Stimulated activated CD4-positive, alpha-beta T cell treated with anti-CD3 and anti-CD28 coated beads, TNF-alpha, amount 100 ng/mL, for 4 hours (primary cell): ENCODE measurements around the gene CA7.
"Not testable (repeated sequence)": the region's sequence is repeated elsewhere in the genome, so short reads cannot be mapped to it uniquely, and the experiment has no call there.

Experiments used
- DNase-seq, 3 experiments: peaks; one replicate each; pipeline ENCODE4 v3.0.0-alpha.2; 2020; ENCODE audit warnings: low read depth in 3 of 3

The CA7 gene

DNA sequence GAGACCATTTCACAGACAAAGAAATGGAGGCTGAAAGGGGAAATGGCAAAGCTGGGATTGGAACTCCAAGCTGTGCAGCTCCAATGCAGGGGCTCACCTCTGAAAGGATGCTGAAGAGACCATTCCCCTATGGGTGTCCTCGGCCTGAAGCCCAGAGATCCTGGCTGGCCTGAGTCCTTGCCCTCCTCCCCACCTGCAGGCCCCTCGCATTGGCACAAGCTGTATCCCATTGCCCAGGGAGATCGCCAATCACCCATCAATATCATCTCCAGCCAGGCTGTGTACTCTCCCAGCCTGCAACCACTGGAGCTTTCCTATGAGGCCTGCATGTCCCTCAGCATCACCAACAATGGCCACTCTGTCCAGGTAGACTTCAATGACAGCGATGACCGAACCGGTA is 2.6 kb downstream of the CA7 start:
- DNase-seq, result no peak

DNA sequence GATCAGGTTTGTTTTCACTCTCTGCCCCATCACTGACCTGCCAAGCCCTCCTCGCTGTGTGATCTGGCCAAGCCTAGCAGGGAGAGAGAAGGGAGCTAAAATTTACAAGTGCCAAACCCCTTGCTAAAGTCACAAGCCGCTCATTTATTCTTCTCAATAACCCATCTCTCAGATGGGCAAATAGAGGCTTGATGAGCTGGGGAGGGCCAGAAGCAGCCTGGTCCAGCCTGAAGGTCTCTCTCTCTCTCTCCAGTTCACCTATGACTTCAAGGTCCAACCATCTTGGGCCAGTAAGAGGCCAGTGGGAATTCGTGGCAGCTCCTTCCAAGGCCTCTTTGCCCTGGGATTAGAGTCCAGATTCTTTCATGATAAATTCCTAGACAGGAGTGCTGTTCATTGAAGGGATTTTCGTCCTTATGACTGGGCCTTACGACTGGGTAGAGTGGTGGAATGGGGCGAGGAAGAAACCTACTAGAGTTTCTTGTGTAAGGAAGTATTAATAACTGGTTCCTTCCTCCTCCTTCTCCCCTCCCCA is 3.4 kb downstream of the CA7 start:
- no peak for DNase-seq

DNA sequence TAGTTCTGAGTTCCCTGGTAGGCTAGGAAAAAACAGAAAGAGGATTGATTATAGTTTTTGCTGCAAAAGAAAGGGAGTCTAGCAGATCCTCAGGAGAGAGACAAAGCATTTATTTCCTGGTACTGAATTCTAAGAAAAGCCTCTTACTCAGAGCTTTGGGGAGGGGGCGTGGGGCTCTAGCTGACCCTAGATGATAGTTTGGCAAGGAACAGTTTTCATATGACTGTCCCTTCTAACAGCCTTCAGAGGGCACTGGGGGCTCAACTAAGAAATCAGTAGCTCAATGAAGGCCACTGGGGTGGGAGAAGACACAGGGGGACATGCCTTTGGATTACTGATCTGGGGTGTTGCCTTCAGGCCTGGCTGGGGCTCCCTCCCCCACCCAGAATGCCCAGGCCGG is 4.0 kb downstream of the CA7 start:
- DNase-seq, result no peak

DNA sequence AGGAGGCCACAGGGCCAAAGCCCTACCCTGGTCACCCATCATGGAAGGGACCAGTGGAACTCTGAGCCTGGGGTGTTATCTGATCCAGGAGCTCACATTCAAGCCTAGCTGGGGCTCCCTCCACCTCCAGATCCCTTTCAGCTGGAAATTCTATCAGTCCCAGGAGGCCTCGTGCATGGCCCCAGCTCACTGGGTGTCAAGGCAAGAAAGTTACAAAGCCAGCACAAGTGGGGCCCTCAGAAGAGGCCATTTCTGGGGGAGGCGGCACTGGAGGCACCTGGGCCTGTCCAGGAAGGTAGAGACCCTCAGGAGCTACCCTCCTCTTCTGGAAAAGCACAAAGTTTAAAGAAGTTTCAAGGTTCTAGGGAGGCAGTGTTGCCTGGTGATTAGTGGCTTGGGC is 4.8 kb downstream of the CA7 start:
- no peak for DNase-seq

DNA sequence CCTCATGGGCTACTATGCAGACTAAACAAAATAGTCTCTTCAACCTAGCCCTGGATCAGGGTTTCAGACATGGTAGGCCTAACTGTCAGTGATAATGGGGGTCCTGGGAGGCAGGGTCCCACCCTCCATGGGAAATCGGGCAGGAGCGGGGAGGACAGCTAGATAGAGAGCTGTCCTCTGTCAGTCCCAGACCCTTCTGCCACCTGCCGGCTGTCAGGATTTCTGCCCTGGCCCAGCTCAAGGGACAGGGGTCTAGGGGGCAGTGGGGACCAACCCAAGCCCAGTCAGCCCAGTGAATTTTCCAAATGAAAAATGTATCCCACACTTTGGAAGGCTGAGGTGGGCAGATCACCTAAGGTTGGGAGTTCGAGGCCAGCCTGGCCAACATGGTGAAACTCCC is 5.3 kb downstream of the CA7 start:
- DNase-seq, result no peak

DNA sequence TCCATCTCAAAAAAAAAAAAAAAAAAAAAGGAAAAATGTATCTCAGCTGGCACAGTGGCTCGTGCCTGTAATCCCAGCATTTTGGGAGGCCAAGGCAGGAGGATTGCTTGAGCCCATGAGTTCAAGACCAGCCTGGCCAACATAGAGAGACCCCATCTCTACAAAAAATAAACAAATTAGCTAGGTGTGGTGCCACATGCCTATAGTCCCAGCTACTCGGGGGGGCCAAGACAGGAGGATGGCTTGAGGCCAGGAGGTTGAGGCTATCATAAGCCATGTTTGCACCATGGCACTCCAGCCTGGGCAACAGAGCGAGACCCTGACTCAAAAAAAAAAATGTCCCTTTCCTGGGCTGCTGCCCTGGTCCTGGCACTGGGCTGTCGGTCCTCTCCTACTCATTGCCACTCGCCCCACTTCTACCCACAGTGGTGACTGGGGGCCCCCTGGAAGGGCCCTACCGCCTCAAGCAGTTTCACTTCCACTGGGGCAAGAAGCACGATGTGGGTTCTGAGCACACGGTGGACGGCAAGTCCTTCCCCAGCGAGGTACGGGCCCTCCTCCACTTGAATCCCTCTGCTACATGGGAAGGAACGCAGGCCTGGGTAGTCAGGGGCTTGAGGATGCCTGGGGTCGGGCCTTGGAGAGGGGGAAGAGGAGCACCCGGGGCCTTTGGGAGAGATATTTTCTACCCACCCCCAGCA is 6.1 kb downstream of the CA7 start:
- DNase-seq, result no peak

DNA sequence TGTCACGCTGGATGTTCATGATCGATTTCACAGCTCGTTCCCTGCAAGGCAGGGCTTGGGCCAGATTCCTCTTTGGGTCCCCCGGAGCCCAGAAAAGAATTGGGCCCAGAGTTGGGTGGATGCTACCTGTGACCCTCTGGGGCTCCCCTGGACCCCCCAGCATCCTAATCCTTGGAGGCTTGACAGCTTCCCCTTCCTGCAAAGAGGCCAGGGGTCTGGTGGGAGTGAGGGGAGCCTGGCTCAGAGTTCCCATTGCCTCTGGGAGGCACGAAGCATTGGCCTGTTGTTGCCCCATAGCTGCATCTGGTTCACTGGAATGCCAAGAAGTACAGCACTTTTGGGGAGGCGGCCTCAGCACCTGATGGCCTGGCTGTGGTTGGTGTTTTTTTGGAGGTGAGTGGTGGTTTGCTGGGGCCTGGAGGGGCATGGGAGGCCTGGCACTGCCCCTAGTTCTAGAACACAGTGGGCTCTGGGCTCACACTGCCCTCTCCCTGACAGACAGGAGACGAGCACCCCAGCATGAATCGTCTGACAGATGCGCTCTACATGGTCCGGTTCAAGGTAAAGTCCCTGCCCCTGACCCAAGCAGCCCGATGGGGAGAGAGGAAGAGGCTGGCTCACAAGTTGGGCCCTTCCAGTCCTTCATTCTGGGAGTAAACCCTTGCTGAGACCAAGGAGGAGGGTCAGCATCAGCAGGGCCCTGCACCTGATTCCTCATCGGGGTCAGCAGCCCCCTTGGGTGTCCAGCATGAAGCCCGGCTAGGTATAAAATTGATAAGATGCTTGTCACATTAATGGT is 7.2 kb downstream of the CA7 start:
- DNase-seq, result no peak

DNA sequence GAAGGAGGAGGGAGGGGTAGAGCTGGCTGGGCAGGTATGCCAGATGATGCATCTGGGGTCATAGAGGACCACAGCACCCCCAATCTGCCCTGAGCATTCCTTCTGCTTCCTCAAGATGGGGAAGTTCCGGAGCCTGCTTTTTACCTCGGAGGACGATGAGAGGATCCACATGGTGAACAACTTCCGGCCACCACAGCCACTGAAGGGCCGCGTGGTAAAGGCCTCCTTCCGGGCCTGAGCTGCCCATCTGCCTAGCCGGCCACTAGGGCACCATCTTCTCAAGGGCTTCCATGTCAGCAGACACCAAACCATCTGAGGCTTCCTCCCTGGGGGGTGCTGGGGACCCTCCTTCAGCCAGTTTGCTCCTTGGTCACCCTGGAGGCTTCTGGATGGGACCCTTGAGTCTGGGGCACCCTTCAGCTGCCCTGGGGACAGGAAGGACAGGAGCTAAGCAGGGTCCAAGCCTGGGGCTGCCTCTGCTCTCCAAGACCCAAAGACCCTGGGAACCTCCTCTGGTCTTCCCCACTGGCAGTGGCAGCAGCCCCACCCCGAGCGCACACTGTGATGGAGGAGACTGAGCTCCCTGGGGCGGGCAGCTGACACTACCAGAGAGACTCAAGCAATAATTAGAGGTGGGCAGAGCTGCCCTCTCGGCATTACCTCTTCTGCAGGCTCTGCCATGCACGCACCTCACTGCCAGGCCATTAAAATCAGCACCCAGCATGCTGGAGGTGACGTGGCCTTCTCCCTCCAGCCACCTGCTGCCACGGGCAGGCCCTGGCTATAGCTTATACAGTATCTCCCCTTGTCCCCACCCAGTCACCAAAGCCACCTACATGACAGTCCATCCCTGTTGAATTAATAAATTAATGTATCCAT is 9.3 kb downstream of the CA7 start:
- no peak for DNase-seq

DNA sequence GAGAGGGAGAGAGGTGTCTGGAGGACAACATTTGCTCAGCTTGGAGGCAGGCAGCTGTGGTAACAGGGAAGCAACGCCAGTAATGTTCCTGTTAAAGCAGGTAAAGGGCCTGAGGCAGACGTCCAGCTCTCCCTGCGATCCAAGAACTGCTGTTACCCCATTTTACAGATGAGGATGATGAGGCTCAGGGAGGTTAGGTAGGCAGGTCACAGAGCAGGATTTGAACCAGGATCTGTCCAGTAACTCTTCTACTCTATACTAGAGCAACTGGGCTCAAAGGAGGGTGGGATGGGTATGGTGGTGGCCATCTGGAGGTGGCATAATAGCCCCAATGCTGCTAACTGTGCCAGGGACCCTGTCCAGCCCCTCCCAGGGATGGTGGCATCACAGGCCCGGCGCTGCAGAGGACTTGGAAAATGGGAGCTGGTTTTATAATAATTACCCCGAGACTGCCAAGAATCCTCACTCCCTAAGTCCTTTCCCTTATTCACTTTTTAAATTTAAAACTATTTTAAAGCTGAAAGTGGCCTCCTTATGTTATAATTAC is 12.0 kb downstream of the CA7 start:
- DNase-seq, result no peak

DNA sequence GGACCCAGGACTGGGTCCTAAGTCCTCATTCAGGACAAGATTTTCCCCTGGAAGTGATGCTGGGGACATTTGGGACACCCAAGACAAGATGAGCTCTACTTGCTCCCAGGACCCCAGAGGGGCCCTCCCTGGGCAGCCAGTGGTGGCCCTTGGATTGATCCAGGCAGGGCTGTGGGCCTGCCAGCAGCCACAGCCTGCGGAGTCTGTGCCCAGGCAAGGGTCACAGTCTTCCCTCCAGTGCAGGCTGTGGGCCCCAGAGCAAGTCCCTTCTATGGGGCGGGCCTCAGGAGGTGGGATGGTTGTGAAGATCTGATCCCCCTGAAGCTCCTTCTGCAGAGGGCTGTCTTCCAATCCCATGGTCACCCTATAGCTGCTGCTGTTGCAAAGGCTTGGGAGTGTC is 12.6 kb downstream of the CA7 start:
- no peak for DNase-seq

DNA sequence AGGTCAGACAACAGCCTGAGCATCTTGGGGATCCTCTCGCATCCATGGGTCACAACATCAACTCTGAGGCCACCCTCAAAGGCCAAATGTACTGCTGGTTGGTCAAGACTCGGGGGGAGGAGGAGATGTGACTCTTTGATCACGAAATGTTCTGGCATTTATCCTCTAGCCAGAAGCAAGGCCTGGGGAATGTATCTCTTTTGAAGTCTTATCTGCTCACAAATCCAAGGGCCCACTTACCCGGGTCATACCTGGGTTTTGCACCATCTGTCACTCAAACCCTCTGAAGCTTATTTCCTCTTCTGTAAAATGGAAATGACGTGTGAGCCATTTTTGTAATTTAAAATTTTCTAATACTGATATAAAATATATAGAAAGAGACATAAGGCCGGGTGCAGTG is 13.2 kb downstream of the CA7 start:
- no peak for DNase-seq

DNA sequence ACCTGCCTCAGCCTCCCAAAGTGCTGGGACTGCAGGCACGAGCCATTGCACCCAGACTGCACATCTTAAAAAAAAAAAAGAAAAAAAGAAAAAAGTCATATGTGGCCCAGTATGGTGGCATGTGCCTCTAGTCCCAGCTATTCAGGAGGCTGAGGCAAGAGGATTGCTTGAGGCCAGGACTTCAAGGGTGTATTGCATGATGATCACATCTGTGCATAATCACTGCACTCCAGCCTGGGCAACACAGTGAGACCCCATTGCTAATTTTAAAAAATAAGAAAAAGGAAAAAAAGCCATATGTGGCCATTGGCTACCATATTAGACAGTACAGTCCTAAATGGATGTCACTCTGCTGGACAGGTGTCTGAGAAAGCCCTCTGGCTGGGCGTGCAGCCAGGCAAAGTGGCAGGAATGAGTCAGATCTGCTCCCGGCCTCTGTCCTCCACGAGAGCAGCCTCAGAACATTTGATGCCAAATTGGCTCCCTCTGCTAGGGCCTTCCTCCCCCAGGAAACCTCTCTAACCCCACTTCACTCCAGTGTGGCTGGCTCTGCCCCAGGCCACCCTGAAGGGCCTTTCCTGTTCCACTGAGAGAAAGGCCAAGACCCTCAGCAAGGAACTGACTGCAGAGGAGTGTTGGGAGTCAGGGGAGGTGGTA is 14.7 kb downstream of the CA7 start:
- no peak for DNase-seq

DNA sequence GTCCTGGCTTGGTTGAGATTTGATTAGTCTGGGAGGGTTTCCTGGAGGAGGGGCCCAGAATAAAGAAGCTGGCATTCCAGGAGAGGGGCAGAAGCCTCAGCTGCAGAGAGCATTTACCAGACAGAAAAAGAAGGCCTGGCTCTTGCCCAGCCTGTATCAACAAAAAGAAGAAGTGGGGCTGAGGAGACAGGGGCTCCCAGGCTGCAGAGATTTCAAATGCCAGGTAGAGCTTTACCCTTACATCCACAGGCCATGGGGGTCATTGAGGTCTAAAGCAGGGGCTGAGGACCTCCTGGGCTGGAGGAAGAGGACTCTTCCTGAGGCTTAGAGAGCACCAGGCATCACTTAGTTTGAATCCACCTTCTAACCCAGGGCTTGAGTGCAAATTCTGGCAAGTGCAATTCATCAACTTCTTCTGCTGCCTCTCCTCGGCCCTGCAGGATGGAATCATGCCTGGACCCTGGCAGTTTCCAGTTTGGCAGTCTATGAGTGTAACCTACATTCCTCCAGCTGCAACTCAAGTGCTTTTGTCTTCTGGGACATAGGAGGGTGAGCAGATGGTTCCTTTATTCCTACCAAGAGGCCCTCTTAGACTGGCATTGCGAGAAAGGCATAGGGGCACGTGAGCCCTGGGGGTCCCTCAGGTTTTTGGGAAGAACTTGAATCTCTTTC is 15.3 kb downstream of the CA7 start:
- no peak for DNase-seq

DNA sequence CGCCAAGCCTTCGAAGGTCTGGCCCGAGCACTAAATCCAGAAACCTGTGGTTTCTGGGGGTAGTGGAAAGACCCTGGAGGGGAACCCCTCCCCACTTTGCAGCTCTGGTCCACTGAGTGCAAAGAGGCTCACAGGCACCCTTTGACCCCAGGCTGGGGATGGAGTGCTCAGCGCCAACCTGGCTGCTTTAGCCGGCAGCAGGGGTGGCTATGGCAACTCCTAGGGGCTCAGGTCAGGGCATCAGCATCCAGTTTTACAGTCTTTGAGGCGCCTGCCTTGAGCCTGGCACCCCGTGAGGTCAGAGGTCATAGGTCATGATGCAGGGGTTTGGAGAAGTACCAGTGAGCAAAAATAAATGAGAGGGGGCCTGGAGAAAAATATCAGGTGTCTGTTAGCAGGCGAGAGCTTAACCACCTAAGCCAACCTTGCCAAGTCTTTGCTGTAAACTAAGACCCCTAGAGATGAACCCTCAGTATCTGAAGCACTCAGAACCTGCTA is 17.9 kb downstream of the CA7 start:
- no peak for DNase-seq

DNA sequence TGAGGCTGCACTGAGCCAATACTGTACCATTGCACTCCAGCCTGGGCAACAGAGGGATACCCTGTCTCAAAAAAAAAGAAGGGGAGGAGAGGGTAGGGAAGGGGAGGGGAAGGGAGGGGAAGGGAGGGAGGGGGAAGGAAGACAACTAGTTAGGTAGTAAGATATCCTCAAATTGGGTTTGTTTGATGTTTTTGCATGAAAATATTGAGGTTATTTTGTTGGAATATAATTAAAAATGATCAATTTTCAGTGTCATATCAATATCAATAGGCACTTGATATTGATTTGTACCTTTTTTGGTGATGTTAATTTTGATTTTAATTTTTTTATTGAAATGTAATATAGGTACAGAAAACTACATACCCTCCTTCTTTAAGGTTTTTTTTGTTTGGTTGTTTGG is 19.5 kb downstream of the CA7 start:
- no peak for DNase-seq

DNA sequence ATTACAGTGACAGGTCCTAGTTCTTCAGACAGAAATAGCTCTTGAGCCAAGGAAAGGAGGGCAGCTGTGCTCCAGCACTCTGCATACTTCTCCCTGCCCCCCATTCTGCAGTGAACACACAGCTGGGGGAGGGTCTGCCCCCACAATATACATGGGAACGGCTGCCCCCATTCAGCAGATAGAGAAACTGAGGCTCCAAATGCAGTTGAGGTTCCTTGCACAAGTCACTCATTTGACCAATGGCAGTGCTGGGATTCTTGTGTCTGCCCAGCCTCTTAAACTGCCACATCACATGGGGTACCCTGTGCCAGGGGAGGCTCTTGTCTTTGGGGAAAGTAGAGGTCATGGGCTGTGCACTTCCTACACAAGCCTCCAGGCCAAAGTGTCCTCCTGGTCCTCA is 25.2 kb downstream of the CA7 start:
- no peak for DNase-seq

DNA sequence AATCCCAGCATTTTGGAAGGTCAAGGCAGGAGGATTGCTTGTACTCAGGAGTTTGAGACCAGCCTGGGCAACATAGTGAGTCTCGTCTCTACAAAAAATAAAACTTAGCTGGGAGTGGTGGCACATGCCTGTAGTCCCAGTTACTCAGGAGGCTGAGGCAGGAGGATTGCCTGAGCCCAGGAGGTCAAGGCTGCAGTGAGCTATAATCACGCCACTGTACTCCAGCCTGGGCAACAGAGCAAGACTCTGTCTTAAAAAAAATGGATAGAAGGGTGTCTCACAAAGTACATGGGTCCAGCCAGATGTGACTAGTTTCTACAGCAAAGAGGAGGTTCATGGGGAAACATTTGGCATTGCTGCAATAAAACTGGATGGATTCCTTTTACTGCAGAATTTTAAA is 27.1 kb downstream of the CA7 start:
- not testable (repeated sequence) for DNase-seq

DNA sequence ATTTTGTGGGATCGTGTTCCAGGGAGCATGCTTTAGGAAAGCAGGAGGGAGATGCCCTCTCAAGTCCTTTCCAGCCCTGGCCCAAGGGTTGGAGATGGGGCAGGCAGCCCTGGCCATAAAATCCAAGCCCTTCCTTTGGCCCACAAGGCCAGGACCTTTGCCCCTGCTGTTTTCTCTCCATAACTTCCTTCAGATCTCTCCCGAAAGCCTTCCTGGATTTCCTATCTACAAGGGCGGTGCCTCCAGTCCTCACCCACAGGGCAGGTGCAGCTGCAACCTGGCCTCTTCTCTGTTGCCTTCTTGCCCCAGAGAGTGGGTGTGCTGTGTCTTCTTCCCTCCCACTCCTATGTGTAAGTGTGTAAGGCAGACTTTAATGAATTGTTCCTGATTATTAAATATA is 27.6 kb downstream of the CA7 start:
- no peak for DNase-seq

DNA sequence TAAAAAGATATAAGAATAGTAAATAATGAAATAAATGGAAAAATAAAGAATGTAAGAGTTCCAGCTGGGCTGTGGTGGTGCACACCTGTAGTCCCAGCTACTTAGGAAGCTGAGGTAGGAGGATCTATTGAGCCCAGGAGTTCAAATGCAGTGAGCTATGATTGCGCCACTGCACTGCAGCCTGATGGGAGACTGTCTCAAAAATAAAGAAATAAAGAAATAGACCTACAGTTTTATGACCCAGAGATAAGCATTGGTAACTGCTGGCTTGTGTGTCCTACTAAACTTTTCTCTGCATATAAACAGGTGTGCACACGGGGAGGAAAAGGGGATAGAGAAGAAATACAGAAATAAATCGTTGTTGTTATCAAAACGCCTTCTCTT is 28.3 kb downstream of the CA7 start:
- DNase-seq, result no peak

DNA sequence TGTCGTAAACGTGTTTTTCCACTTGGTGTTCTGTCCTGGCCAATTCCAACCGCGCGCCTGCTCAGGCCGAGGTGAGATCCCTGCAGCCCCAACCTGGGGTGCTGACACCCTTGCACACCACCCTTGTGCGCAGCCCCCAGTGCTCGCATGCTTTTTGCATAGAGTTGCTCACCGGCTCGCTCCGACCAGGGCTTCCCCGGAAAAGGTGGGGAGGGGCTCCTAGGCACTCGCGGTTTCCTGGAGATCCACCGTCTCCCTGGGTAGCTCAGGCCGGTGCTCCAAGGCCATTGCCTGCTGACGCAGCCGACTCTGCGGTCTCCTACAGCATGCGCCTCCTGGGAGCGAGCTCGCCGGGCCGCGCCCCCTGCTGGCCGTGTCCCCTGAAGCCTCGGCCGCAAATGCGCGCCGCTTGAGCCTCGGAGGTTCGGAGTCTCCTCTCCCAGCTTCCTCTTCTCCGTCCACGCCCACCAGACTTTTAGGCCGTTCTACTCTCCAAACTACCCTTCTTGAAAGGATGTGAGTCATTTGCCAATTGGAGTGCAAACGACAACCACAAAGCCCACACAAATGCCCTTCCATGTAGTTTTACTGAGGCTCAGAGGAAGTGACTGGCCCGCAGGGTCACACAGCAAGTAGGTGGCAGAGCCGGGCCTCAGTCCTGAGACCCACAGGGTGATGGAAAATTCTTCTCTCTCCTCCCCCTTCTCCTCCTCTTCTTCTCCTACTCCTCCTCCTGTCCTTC is 28.9 kb downstream of the CA7 start:
- DNase-seq, result peak; percentile 74 to 79 (median 79)
